Mucosa of descending colon (tissue), 3 donors: ENCODE measurements around the gene HLA-DOA. TPM values are rescaled to one million over a fixed set of nuclear protein-coding genes. Genes with fewer than 3 reads are reported as not detected.

Experiments
- ATAC-seq: fragments of 200-7000 bp; cut with Tn5 transposase; one replicate; pipeline ENCODE4 v1.9.1; 2020; ENCODE audit warnings: mild to moderate bottlenecking, moderate library complexity
- DNase-seq, 3 donors: peaks; one replicate each; pipeline ENCODE4 v3.0.0-alpha.2; 2020
- H3K36me3 ChIP-seq: fragments of 200-600 bp; one replicate; pipeline ENCODE4 v1.8.0; 2021; ENCODE audit warnings: low read depth, mild to moderate bottlenecking
- H3K4me1 ChIP-seq: fragments of 200-600 bp; one replicate; pipeline ENCODE4 v1.8.0; 2021; ENCODE audit warnings: low read depth, mild to moderate bottlenecking
- H3K4me3 ChIP-seq: fragments of 200-600 bp; one replicate; pipeline ENCODE4 v1.8.0; 2021; ENCODE audit warnings: mild to moderate bottlenecking
- H3K9me3 ChIP-seq: fragments of 200-600 bp; one replicate; pipeline ENCODE4 v1.8.0; 2021; ENCODE audit warnings: mild to moderate bottlenecking
- CTCF ChIP-seq: fragments of 200-600 bp; IDR thresholded peaks from one replicate; pipeline ENCODE4 v1.8.0; 2022; ENCODE audit warnings: antibody characterized with exemption, mild to moderate bottlenecking
- intact Hi-C, 2 donors: fragments of 100-400 bp; cut with DNase I in 1 of 2; cut with micrococcal nuclease in 1 of 2; formaldehyde crosslinking; loops; one replicate each; pipeline versions ENCODE4 v1.11.0 to v1.11.1; 2022; cut with DNase I, micrococcal nuclease
- total RNA-seq, 3 donors: library from RNA; stranded (reverse); fragmentation: NEBNext Ultra II Directional in 2 of 3; extraction: Animal tissue kit (Norgen Biotek cat#: 25700) in 2 of 3; gene quantifications; one replicate each; pipeline versions ENCODE4 v1.2.1 to v1.2.4, GENCODE V29; 2021 to 2023
- donor health status: DM: no; HTN: no; CAD: no; lungs with moderate emphysema.
- donor health status: DM: no; HTN: no; CAD: no.
- donor health status: DM: no; HTN: yes; CAD: no.

Gene HLA-DOA
- total RNA-seq, 3 donors from 2014 or later = 1.8 to 4.0 (median 3.2) TPM

DNA sequence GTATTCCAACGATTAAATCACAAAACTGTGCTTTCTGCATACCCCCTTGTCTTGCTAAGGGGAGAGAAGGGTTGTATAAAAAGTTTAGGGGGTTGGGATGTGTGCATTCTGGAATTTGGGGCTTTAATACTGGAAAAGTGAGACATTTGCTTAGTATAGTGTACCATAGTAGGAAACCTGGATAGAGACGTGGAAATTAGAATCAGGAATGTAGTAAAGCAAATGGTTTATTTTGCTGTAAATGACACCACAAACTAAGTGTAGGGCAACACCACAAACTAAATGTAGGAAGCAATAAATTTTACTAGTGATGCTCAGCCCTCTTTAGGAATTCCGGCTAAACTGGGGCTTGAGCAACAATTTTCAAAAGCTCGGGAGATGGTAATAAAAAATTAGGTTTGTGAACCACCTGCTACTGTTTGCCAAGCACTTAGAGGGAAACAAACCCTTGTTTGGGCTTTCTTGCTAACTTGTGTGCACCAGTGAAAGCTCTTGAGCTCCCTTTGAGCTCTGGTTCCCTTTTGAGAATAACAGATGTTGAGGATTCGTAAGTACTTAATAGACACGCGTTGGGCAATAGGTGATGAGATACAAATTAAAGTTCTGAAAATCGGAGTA lies 27.2 kb downstream of the HLA-DOA start:
- Histone ChIP-seq H3K4me1 (peaks cover 68% of the 10 kb centered on the region), H3K4me3 (no peak overlapping the region), H3K9me3 (no peaks in the 10 kb centered on the region), H3K36me3 (peaks cover 20% of the 10 kb centered on the region)
- DNase-seq = no peak
- ATAC-seq = no peak
- intact Hi-C loops = loop anchor here in 1 of 2 donors (10.0 kb wide), 2 partner anchors 47 to 97 kb away; no protein-coding TSS in a partner anchor
- no peak for TF ChIP-seq CTCF

DNA sequence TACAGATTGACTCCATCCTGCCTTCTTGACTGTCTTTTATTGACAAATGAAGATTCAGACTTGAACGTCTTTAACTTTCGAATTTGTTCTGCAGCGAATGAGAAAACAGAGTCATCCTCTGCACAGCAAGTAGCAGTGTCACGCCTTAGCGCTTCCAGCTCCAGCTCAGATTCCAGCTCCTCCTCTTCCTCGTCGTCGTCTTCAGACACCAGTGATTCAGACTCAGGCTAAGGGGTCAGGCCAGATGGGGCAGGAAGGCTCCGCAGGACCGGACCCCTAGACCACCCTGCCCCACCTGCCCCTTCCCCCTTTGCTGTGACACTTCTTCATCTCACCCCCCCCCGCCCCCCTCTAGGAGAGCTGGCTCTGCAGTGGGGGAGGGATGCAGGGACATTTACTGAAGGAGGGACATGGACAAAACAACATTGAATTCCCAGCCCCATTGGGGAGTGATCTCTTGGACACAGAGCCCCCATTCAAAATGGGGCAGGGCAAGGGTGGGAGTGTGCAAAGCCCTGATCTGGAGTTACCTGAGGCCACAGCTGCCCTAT lies 28.8 kb downstream of the HLA-DOA start:
- Histone ChIP-seq H3K4me1 (peaks cover 84% of the 10 kb centered on the region), H3K36me3 (peaks cover 33% of the 10 kb centered on the region), H3K4me3 (no peak overlapping the region), H3K9me3 (no peaks in the 10 kb centered on the region)
- ATAC-seq (no peak), DNase-seq (no peak)
- TF ChIP-seq CTCF = no peak
- intact Hi-C loops = loop anchor here in 1 of 2 donors (10.0 kb wide), 2 partner anchors 46 to 96 kb away; no protein-coding TSS in a partner anchor

- Histone ChIP-seq H3K36me3 (peaks cover 37% of the 10 kb centered on the region), H3K4me3 (no peak overlapping the region), H3K4me1 (peaks cover 87% of the 10 kb centered on the region), H3K9me3 (no peaks in the 10 kb centered on the region)
- intact Hi-C loops = loop anchor here in 1 of 2 donors (10.0 kb wide), 2 partner anchors 45 to 95 kb away; no protein-coding TSS in a partner anchor
- DNase-seq = no peak
- ATAC-seq = no peak
- no peak for TF ChIP-seq CTCF
Measured at GRCh38 chr6:32979720-32980487, 29.5 kb downstream of the HLA-DOA start.

- no peak overlapping the region for H3K4me3 ChIP-seq
- no peak for TF ChIP-seq CTCF
- peaks cover 75% of the 10 kb centered on the region for H3K4me1 ChIP-seq
- H3K9me3 ChIP-seq = no peaks in the 10 kb centered on the region
- H3K36me3 ChIP-seq = peaks cover 37% of the 10 kb centered on the region
- intact Hi-C loops = no loop called here
- no peak for ATAC-seq
- DNase-seq = no peak
Measured at GRCh38 chr6:32977953-32978324, 31.5 kb downstream of the HLA-DOA start.

GRCh38 chr6:32977272-32977952 lies 32.0 kb downstream of the HLA-DOA start:
- Histone ChIP-seq H3K4me1 (peaks cover 71% of the 10 kb centered on the region), H3K36me3 (peaks cover 37% of the 10 kb centered on the region), H3K4me3 (no peak overlapping the region), H3K9me3 (no peaks in the 10 kb centered on the region)
- TF ChIP-seq CTCF = no peak
- intact Hi-C loops = no loop called here
- ATAC-seq = no peak
- DNase-seq = no peak
